ENCODE results near the gene PACS1.

DNA sequence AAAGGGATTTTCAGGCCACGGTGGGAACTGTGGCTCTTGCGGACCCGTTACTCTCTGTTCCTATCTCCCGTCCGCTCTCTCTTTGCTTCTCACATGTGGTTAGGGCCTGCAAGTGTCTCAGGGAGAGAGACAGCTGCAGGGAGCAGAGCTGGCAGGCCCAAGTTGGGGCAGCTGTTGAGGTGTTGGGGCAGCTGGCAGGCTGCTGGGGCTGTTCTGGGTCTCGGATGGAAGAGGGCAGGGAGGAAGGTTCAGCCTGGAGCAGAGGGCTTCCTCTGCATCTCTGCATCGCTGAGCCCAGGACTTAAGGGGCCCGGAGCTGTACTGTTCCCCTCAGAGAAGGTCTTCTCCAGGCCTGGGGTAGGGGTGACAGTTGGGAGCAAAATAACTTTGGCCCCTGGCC is 205.3 kb downstream of the PACS1 start:
- TF ChIP-seq, protein P1, sequence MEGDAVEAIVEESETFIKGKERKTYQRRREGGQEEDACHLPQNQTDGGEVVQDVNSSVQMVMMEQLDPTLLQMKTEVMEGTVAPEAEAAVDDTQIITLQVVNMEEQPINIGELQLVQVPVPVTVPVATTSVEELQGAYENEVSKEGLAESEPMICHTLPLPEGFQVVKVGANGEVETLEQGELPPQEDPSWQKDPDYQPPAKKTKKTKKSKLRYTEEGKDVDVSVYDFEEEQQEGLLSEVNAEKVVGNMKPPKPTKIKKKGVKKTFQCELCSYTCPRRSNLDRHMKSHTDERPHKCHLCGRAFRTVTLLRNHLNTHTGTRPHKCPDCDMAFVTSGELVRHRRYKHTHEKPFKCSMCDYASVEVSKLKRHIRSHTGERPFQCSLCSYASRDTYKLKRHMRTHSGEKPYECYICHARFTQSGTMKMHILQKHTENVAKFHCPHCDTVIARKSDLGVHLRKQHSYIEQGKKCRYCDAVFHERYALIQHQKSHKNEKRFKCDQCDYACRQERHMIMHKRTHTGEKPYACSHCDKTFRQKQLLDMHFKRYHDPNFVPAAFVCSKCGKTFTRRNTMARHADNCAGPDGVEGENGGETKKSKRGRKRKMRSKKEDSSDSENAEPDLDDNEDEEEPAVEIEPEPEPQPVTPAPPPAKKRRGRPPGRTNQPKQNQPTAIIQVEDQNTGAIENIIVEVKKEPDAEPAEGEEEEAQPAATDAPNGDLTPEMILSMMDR (IDR thresholded peaks at IDR 0.05): no peak
- TF ChIP-seq POLR2A (IDR thresholded peaks at IDR 0.05): no peak

Measured in right lobe of liver (tissue), 4 donors.